Neural progenitor cell (in vitro differentiated cells): ENCODE data around the gene MGLL.

Experiments used
- EZH2 ChIP-seq: fragments of 200-600 bp; sonication (generic); IDR thresholded peaks from 2 replicates; pipeline ENCODE4 v1.6.1; 2017; ENCODE audit warnings: antibody characterized with exemption, mild to moderate bottlenecking, moderate library complexity
- EZH2phosphoT487 ChIP-seq: fragments of 200-600 bp; sonication (generic); IDR thresholded peaks from 2 replicates; pipeline ENCODE4 v1.6.1; 2017; ENCODE audit warnings: antibody characterized with exemption
- TF ChIP-seq, protein P1 (sequence below): fragments of 200-600 bp; sonication (generic); IDR thresholded peaks from 2 replicates; pipeline ENCODE4 v1.5.1; 2017; ENCODE audit warnings: antibody characterized with exemption, mild to moderate bottlenecking

DNA sequence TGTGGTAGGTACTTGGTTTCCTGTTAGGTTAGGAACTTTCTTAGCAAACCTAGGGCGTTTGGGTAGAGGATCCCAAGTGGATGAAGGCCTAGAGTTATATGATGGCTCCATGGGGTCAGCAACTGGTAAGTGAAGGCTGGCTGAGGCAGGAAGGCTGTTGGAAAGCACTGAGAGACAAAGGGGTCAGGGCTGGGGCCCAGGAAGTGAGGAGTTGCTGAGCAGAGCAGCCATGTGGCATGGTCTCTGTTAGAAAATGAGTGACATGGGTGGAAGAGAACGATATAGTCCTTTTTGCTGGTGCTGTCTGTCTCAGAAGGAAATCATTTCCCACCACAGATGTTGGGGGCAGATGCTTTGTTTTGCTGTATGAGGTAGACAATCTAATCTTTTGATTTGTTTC, 34.5 kb upstream of the MGLL start:
- TF ChIP-seq, protein P1, sequence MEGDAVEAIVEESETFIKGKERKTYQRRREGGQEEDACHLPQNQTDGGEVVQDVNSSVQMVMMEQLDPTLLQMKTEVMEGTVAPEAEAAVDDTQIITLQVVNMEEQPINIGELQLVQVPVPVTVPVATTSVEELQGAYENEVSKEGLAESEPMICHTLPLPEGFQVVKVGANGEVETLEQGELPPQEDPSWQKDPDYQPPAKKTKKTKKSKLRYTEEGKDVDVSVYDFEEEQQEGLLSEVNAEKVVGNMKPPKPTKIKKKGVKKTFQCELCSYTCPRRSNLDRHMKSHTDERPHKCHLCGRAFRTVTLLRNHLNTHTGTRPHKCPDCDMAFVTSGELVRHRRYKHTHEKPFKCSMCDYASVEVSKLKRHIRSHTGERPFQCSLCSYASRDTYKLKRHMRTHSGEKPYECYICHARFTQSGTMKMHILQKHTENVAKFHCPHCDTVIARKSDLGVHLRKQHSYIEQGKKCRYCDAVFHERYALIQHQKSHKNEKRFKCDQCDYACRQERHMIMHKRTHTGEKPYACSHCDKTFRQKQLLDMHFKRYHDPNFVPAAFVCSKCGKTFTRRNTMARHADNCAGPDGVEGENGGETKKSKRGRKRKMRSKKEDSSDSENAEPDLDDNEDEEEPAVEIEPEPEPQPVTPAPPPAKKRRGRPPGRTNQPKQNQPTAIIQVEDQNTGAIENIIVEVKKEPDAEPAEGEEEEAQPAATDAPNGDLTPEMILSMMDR: no peak
- no peak for TF ChIP-seq EZH2phosphoT487
- no peak for TF ChIP-seq EZH2
